HepG2 (cell line): ENCODE data around the gene CADM1. TPM values are rescaled to one million over a fixed set of nuclear protein-coding genes. Genes with fewer than 3 reads are reported as not detected.

Experiments used
- ARNTL ChIP-seq: sonication (generic); formaldehyde crosslinking; IDR thresholded peaks from 2 replicates; pipeline ENCODE4 v1.4.0; 2020; ENCODE audit warnings: mild to moderate bottlenecking, missing genetic modification reagents
- FOXC1 ChIP-seq: sonication (generic); formaldehyde crosslinking; IDR thresholded peaks from 2 replicates; pipeline ENCODE4 v1.8.0; 2022; ENCODE audit warnings: mild to moderate bottlenecking, missing genetic modification reagents, borderline replicate concordance
- HOXA9 ChIP-seq: sonication (generic); formaldehyde crosslinking; IDR thresholded peaks from 2 replicates; pipeline ENCODE4 v1.8.1; 2022; ENCODE audit warnings: missing genetic modification reagents, mild to moderate bottlenecking, moderate library complexity, borderline replicate concordance
- IKZF4 ChIP-seq: sonication (generic); formaldehyde crosslinking; IDR thresholded peaks from 2 replicates; pipeline ENCODE4 v1.5.1; 2020; ENCODE audit warnings: borderline replicate concordance, mild to moderate bottlenecking, low read depth, missing genetic modification reagents; ENCODE audit errors: not compliant biosample characterization
- MXD4 ChIP-seq: IDR thresholded peaks from 2 replicates; pipeline ENCODE4 v1.6.1; 2016; ENCODE audit warnings: mild to moderate bottlenecking, missing biosample characterization, missing genetic modification reagents
- SALL2 ChIP-seq: sonication (generic); formaldehyde crosslinking; IDR thresholded peaks from 2 replicates; pipeline ENCODE4 v1.8.1; 2023; ENCODE audit warnings: mild to moderate bottlenecking, missing genetic modification reagents, inconsistent platforms
- SMYD3 ChIP-seq: sonication (generic); formaldehyde crosslinking; IDR thresholded peaks from 2 replicates; pipeline ENCODE4 v1.8.1; 2023; ENCODE audit warnings: mild to moderate bottlenecking, missing genetic modification reagents
- ZBTB7A ChIP-seq: sonication (generic); formaldehyde crosslinking; IDR thresholded peaks from 2 replicates; pipeline ENCODE4 v1.8.0; 2022; ENCODE audit warnings: mild to moderate bottlenecking, missing genetic modification reagents
- ZIK1 ChIP-seq: sonication (generic); formaldehyde crosslinking; IDR thresholded peaks from 2 replicates; pipeline ENCODE4 v1.5.0; 2020; ENCODE audit warnings: mild to moderate bottlenecking, low read depth, missing genetic modification reagents, borderline replicate concordance
- ZNF256 ChIP-seq: sonication (generic); formaldehyde crosslinking; conservative IDR thresholded peaks from 2 replicates; pipeline ENCODE4 v1.4.0; 2020; ENCODE audit warnings: missing genetic modification reagents
- ZNF367 ChIP-seq: sonication (generic); formaldehyde crosslinking; IDR thresholded peaks from 2 replicates; pipeline ENCODE4 v1.4.0; 2020; ENCODE audit warnings: missing genetic modification reagents, borderline replicate concordance
- ZNF616 ChIP-seq: sonication (generic); formaldehyde crosslinking; IDR thresholded peaks from 2 replicates; pipeline ENCODE4 v1.5.0; 2020; ENCODE audit warnings: low read depth, mild to moderate bottlenecking, missing genetic modification reagents
- ZSCAN20 ChIP-seq: sonication (generic); formaldehyde crosslinking; IDR thresholded peaks from 2 replicates; pipeline ENCODE4 v1.4.0; 2020; ENCODE audit warnings: missing genetic modification reagents, mild to moderate bottlenecking, borderline replicate concordance
- polyA plus RNA-seq, 8 experiments: library from polyadenylated mRNA; depleted of rRNA in 3 of 8; stranded (reverse) in 7 of 8; unstranded in 1 of 8; fragments of >200 nt; fragmentation: Illumina TruSeq in 4 of 8; extraction: Trizol in 4 of 8; gene quantifications; 2 replicates each; pipeline versions ENCODE4 v1.2.1 to v1.2.3, GENCODE V29; 2011 to 2016; ENCODE audit warnings: low read depth in 4 of 8, missing spikeins in 1 of 8, mixed read lengths in 1 of 8; ENCODE audit not compliant: insufficient read depth in 1 of 8
- total RNA-seq, 5 experiments: library from RNA; depleted of rRNA; stranded (reverse); fragments of >200 nt; fragmentation: Illumina TruSeq; extraction: Trizol; gene quantifications; 2 replicates each; pipeline ENCODE4 v1.2.3, GENCODE V29; 2016; ENCODE audit warnings: low read depth in 1 of 5
- TF ChIP-seq, protein P1 (sequence below): sonication (generic); formaldehyde crosslinking; conservative IDR thresholded peaks from 2 replicates; pipeline ENCODE4 v1.4.0; 2020; ENCODE audit warnings: mild to moderate bottlenecking, missing genetic modification reagents, moderate library complexity
- TF ChIP-seq, protein P2 (sequence below): sonication (generic); formaldehyde crosslinking; IDR thresholded peaks from 2 replicates; pipeline ENCODE4 v1.5.1; 2020; ENCODE audit warnings: mild to moderate bottlenecking, missing genetic modification reagents, borderline replicate concordance

CADM1 gene
- total and polyA plus RNA-seq, 2 of the 13 experiments (the other 11 are each of a cell fraction or from before 2014, with no cell fraction given): 71.3 to 122 TPM

DNA sequence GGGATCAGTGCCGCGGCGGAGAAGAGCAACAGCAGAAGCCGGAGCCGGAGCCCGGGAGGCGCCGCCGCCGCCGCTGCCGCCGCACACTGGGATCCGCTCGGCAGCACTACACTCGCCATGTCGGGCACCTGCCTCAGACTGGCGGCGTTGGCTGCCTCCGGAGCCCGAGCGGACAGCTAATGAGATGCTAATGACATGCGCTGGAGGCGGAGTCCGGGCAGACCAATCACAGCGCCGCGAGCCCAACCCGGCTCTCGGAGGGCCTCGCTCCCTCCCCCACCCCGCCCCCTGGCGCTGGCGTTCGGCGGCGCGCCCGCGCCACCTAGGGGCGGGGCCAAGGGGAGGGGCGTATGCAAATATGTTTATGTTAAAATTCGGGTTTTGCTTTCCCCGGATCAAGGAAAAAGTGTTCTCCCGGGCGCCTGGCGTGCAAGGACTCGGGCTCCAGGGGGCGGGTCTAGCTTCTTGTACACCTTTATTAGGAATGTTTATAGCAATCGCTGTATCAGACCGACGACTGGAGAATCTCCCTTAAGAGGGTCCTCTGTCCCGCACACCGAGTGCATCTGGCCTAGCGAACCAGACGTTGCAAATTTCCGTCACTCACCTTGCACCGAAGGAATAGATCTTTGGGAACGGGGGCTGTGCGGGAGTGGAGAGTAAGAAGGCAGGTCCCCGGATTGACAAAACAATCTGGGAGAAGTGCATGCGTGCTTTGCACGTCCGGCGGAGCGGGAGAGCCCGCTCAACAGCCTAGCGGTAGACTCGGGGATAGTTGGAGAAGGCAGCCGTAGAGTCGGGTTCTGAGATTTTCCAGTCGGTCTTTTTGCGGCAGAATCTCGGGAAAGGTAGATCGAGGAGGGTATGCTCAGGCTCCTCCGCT is at the start of gene CADM1 (continued):
- TF ChIP-seq HOXA9 (CRISPR knock-in tag): peak; percentile 65; the same call in 1 of the 2 replicates
- peak; percentile 53 for TF ChIP-seq FOXC1 (CRISPR knock-in tag)
- TF ChIP-seq, protein P1, sequence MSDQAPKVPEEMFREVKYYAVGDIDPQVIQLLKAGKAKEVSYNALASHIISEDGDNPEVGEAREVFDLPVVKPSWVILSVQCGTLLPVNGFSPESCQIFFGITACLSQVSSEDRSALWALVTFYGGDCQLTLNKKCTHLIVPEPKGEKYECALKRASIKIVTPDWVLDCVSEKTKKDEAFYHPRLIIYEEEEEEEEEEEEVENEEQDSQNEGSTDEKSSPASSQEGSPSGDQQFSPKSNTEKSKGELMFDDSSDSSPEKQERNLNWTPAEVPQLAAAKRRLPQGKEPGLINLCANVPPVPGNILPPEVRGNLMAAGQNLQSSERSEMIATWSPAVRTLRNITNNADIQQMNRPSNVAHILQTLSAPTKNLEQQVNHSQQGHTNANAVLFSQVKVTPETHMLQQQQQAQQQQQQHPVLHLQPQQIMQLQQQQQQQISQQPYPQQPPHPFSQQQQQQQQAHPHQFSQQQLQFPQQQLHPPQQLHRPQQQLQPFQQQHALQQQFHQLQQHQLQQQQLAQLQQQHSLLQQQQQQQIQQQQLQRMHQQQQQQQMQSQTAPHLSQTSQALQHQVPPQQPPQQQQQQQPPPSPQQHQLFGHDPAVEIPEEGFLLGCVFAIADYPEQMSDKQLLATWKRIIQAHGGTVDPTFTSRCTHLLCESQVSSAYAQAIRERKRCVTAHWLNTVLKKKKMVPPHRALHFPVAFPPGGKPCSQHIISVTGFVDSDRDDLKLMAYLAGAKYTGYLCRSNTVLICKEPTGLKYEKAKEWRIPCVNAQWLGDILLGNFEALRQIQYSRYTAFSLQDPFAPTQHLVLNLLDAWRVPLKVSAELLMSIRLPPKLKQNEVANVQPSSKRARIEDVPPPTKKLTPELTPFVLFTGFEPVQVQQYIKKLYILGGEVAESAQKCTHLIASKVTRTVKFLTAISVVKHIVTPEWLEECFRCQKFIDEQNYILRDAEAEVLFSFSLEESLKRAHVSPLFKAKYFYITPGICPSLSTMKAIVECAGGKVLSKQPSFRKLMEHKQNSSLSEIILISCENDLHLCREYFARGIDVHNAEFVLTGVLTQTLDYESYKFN (CRISPR knock-in tag): no peak
- TF ChIP-seq MXD4 (CRISPR knock-in tag): no peak
- TF ChIP-seq SMYD3 (CRISPR knock-in tag): no peak
- peak; percentile 23; the same call in 1 of the 2 replicates for TF ChIP-seq ZBTB7A
- 0 out of 2 replicates have a peak, but pooled peaks have one; percentile 21 for TF ChIP-seq ZSCAN20 (CRISPR knock-in tag)
- TF ChIP-seq IKZF4 (CRISPR knock-in tag): peak; percentile 40
- TF ChIP-seq SALL2: no peak
- TF ChIP-seq, protein P2, sequence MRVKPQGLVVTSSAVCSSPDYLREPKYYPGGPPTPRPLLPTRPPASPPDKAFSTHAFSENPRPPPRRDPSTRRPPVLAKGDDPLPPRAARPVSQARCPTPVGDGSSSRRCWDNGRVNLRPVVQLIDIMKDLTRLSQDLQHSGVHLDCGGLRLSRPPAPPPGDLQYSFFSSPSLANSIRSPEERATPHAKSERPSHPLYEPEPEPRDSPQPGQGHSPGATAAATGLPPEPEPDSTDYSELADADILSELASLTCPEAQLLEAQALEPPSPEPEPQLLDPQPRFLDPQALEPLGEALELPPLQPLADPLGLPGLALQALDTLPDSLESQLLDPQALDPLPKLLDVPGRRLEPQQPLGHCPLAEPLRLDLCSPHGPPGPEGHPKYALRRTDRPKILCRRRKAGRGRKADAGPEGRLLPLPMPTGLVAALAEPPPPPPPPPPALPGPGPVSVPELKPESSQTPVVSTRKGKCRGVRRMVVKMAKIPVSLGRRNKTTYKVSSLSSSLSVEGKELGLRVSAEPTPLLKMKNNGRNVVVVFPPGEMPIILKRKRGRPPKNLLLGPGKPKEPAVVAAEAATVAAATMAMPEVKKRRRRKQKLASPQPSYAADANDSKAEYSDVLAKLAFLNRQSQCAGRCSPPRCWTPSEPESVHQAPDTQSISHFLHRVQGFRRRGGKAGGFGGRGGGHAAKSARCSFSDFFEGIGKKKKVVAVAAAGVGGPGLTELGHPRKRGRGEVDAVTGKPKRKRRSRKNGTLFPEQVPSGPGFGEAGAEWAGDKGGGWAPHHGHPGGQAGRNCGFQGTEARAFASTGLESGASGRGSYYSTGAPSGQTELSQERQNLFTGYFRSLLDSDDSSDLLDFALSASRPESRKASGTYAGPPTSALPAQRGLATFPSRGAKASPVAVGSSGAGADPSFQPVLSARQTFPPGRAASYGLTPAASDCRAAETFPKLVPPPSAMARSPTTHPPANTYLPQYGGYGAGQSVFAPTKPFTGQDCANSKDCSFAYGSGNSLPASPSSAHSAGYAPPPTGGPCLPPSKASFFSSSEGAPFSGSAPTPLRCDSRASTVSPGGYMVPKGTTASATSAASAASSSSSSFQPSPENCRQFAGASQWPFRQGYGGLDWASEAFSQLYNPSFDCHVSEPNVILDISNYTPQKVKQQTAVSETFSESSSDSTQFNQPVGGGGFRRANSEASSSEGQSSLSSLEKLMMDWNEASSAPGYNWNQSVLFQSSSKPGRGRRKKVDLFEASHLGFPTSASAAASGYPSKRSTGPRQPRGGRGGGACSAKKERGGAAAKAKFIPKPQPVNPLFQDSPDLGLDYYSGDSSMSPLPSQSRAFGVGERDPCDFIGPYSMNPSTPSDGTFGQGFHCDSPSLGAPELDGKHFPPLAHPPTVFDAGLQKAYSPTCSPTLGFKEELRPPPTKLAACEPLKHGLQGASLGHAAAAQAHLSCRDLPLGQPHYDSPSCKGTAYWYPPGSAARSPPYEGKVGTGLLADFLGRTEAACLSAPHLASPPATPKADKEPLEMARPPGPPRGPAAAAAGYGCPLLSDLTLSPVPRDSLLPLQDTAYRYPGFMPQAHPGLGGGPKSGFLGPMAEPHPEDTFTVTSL (CRISPR knock-in tag): 0 out of 2 replicates have a peak, but pooled peaks have one; percentile 13
- no peak; the same call in 1 of the 2 replicates for TF ChIP-seq ARNTL
- no peak for TF ChIP-seq ZNF256 (CRISPR knock-in tag)
- no peak for TF ChIP-seq ZNF367
- TF ChIP-seq ZIK1 (CRISPR knock-in tag): no peak; the same call in 1 of the 2 replicates
- TF ChIP-seq ZNF616 (CRISPR knock-in tag): no peak
